HG02610 (cell line): Measurements from ENCODE around the gene ZNF543.

Experiments
- ATAC-seq: cut with Tn5 transposase; IDR thresholded peaks from one replicate; pipeline ENCODE4 v1.9.1; 2021; ENCODE audit warnings: mild to moderate bottlenecking, moderate library complexity; ENCODE audit not compliant: unreplicated experiment

The ZNF543 gene

DNA sequence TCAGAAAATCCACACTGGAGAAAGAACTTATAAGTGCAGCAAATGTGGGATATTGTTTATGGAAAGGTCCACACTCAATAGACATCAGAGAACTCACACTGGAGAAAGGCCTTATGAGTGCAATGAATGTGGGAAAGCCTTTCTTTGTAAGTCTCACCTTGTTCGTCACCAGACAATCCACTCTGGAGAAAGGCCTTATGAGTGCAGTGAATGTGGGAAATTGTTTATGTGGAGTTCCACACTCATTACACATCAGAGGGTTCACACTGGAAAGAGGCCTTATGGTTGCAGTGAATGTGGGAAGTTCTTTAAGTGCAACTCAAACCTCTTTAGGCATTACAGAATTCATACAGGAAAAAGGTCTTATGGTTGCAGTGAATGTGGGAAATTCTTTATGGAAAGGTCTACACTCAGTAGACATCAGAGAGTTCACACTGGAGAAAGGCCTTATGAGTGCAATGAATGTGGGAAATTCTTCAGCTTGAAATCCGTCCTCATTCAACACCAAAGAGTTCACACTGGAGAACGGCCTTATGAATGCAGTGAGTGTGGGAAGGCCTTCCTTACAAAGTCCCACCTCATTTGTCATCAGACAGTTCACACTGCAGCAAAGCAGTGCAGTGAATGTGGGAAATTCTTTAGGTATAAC is 57.4 kb downstream of the ZNF543 start:
- no peak for ATAC-seq
